ENCODE data around the gene CEPT1. TPM values are rescaled to one million over a fixed set of nuclear protein-coding genes. Genes with fewer than 3 reads are reported as not detected.

Gene CEPT1
- total and polyA plus RNA-seq, 2 of the 8 experiments (the other 6 are each of a cell fraction or from before 2014, with no cell fraction given), result 18.5 to 28.6 TPM

DNA sequence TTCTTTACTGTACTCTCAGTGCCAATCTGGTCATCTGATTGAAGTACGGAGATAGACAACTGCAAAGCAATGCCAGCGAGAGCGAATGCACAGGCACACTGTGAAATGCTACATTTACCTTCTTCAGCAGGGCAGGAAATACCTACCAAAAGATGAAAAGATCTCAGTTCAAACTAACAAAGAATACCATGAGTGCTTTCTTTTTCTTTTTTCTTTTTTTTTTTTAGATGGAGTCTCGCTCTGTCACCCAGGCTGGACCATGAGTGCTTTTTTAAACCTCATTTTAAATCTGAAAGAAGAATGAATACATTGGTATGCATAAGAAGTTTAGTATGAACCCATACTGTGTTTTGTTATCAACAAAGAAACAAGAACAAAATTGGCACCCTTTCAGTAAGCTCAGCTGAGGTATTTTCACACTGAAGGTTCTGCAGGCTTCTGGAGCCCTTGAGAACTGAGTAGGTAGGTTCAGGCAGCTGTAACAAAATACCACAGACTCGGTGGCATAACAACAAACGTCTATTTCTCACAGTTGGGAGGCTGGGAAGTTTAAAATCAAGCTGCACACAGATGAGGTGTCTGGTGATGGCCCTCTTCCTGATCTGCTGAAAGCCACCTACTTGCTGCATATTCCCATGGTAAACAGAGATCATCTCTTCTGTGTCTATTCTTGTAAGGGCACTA is 85.8 kb downstream of the CEPT1 start (continued):
- TF ChIP-seq, protein P1, sequence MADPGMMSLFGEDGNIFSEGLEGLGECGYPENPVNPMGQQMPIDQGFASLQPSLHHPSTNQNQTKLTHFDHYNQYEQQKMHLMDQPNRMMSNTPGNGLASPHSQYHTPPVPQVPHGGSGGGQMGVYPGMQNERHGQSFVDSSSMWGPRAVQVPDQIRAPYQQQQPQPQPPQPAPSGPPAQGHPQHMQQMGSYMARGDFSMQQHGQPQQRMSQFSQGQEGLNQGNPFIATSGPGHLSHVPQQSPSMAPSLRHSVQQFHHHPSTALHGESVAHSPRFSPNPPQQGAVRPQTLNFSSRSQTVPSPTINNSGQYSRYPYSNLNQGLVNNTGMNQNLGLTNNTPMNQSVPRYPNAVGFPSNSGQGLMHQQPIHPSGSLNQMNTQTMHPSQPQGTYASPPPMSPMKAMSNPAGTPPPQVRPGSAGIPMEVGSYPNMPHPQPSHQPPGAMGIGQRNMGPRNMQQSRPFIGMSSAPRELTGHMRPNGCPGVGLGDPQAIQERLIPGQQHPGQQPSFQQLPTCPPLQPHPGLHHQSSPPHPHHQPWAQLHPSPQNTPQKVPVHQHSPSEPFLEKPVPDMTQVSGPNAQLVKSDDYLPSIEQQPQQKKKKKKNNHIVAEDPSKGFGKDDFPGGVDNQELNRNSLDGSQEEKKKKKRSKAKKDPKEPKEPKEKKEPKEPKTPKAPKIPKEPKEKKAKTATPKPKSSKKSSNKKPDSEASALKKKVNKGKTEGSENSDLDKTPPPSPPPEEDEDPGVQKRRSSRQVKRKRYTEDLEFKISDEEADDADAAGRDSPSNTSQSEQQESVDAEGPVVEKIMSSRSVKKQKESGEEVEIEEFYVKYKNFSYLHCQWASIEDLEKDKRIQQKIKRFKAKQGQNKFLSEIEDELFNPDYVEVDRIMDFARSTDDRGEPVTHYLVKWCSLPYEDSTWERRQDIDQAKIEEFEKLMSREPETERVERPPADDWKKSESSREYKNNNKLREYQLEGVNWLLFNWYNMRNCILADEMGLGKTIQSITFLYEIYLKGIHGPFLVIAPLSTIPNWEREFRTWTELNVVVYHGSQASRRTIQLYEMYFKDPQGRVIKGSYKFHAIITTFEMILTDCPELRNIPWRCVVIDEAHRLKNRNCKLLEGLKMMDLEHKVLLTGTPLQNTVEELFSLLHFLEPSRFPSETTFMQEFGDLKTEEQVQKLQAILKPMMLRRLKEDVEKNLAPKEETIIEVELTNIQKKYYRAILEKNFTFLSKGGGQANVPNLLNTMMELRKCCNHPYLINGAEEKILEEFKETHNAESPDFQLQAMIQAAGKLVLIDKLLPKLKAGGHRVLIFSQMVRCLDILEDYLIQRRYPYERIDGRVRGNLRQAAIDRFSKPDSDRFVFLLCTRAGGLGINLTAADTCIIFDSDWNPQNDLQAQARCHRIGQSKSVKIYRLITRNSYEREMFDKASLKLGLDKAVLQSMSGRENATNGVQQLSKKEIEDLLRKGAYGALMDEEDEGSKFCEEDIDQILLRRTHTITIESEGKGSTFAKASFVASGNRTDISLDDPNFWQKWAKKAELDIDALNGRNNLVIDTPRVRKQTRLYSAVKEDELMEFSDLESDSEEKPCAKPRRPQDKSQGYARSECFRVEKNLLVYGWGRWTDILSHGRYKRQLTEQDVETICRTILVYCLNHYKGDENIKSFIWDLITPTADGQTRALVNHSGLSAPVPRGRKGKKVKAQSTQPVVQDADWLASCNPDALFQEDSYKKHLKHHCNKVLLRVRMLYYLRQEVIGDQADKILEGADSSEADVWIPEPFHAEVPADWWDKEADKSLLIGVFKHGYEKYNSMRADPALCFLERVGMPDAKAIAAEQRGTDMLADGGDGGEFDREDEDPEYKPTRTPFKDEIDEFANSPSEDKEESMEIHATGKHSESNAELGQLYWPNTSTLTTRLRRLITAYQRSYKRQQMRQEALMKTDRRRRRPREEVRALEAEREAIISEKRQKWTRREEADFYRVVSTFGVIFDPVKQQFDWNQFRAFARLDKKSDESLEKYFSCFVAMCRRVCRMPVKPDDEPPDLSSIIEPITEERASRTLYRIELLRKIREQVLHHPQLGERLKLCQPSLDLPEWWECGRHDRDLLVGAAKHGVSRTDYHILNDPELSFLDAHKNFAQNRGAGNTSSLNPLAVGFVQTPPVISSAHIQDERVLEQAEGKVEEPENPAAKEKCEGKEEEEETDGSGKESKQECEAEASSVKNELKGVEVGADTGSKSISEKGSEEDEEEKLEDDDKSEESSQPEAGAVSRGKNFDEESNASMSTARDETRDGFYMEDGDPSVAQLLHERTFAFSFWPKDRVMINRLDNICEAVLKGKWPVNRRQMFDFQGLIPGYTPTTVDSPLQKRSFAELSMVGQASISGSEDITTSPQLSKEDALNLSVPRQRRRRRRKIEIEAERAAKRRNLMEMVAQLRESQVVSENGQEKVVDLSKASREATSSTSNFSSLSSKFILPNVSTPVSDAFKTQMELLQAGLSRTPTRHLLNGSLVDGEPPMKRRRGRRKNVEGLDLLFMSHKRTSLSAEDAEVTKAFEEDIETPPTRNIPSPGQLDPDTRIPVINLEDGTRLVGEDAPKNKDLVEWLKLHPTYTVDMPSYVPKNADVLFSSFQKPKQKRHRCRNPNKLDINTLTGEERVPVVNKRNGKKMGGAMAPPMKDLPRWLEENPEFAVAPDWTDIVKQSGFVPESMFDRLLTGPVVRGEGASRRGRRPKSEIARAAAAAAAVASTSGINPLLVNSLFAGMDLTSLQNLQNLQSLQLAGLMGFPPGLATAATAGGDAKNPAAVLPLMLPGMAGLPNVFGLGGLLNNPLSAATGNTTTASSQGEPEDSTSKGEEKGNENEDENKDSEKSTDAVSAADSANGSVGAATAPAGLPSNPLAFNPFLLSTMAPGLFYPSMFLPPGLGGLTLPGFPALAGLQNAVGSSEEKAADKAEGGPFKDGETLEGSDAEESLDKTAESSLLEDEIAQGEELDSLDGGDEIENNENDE (IDR thresholded peaks at IDR 0.05; ENCODE audit: insufficient replicate concordance, low read length), result no peak
